Gastroesophageal sphincter (tissue), 3 donors: Measurements from ENCODE around the gene BOK.

ENCODE experiments used
- POLR2A ChIP-seq, 2 donors: fragments of 450-650 bp; IDR thresholded peaks; one replicate each; pipeline ENCODE4 v1.6.1; 2017; ENCODE audit warnings: antibody characterized with exemption in 2 of 2, mild to moderate bottlenecking in 2 of 2, moderate library complexity in 1 of 2
- TF ChIP-seq, protein P1 (sequence below), 4 experiments: fragments of 200-600 bp in 2 of 4; fragments of 450-650 bp in 2 of 4; sonication (generic) in 1 of 4; IDR thresholded peaks; one replicate each; pipeline ENCODE4 v1.5.1; 2017 to 2019; ENCODE audit warnings: antibody characterized with exemption in 4 of 4, mild to moderate bottlenecking in 2 of 4, moderate library complexity in 2 of 4

DNA sequence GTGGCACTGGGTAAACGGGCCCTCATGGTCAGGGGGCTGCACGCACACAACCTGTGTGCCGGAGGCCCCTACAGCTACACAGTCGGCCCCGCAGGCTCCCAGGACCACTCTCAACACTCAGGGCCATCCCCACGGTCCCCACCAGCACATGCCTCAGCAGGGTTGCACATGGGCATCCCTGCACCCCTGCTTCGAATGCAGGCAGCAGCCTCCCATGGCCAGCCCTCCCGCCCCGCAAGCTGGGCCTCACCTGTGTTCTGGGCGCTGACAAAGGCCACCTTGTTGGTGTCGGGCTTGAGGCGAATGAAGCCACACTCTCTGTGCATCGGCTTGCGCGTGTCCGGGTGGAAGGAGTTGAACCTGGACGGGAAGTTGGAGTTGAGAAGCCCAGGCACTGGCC, 44.2 kb downstream of the BOK start:
- TF ChIP-seq POLR2A (IDR thresholded peaks at IDR 0.05): no peak
- TF ChIP-seq, protein P1, sequence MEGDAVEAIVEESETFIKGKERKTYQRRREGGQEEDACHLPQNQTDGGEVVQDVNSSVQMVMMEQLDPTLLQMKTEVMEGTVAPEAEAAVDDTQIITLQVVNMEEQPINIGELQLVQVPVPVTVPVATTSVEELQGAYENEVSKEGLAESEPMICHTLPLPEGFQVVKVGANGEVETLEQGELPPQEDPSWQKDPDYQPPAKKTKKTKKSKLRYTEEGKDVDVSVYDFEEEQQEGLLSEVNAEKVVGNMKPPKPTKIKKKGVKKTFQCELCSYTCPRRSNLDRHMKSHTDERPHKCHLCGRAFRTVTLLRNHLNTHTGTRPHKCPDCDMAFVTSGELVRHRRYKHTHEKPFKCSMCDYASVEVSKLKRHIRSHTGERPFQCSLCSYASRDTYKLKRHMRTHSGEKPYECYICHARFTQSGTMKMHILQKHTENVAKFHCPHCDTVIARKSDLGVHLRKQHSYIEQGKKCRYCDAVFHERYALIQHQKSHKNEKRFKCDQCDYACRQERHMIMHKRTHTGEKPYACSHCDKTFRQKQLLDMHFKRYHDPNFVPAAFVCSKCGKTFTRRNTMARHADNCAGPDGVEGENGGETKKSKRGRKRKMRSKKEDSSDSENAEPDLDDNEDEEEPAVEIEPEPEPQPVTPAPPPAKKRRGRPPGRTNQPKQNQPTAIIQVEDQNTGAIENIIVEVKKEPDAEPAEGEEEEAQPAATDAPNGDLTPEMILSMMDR (IDR thresholded peaks at IDR 0.05): no peak
